Kidney epithelial cell (primary cell): ENCODE measurements around the gene VMA21. TPM values are rescaled to one million over a fixed set of nuclear protein-coding genes. Genes with fewer than 3 reads are reported as not detected.

Source experiments
- DNase-seq: peaks from one replicate; pipeline ENCODE4 v3.0.0-alpha.2; 2010; ENCODE audit warnings: low read depth
- H3K27me3 ChIP-seq: 2 replicates; pipeline ENCODE4 v1.6.0; 2011; ENCODE audit warnings: low read length; ENCODE audit not compliant: control insufficient read depth, insufficient read depth
- H3K36me3 ChIP-seq: 2 replicates; pipeline ENCODE4 v1.5.1; 2011; ENCODE audit warnings: low read length; ENCODE audit not compliant: control insufficient read depth, insufficient read depth
- H3K4me3 ChIP-seq: 2 replicates; pipeline ENCODE4 v1.5.1; 2011; ENCODE audit warnings: low read depth, mild to moderate bottlenecking, control low read depth, low read length
- CTCF ChIP-seq: IDR thresholded peaks from 2 replicates; pipeline ENCODE4 v1.5.1; 2011; ENCODE audit warnings: mild to moderate bottlenecking, moderate library complexity, low read length, control low read depth, inconsistent platforms; ENCODE audit not compliant: insufficient read depth, poor library complexity, severe bottlenecking
- total RNA-seq: library from RNA; depleted of rRNA; stranded (reverse); fragments of >200 nt; gene quantifications from 2 replicates; pipeline ENCODE4 v1.2.3, GENCODE V29; 2015

The VMA21 gene
- total RNA-seq, 1 donor from 2014 or later = 62.7 TPM

- no peak for DNase-seq
- Histone ChIP-seq H3K36me3 (no peaks in the 10 kb centered on the region), H3K27me3 (no peaks in the 10 kb centered on the region), H3K4me3 (no peak overlapping the region)
- TF ChIP-seq CTCF = no peak
Measured at GRCh38 chrX:151370906-151371305, 26.1 kb upstream of the VMA21 start.

GRCh38 chrX:151384807-151385206 is 12.2 kb upstream of the VMA21 start:
- no peak for TF ChIP-seq CTCF
- Histone ChIP-seq H3K4me3 (no peak overlapping the region), H3K27me3 (no peaks in the 10 kb centered on the region), H3K36me3 (no peaks in the 10 kb centered on the region)
- DNase-seq = no peak

- no peaks in the 10 kb centered on the region for H3K36me3 ChIP-seq
- H3K4me3 ChIP-seq = no peak overlapping the region
- H3K27me3 ChIP-seq = no peaks in the 10 kb centered on the region
- no peak for TF ChIP-seq CTCF
- DNase-seq = no peak
Measured at GRCh38 chrX:151386838-151387459, 10.1 kb upstream of the VMA21 start.

GRCh38 chrX:151391722-151392121 is 5.3 kb upstream of the VMA21 start:
- H3K4me3 ChIP-seq = no peak overlapping the region
- TF ChIP-seq CTCF = no peak
- no peaks in the 10 kb centered on the region for H3K36me3 ChIP-seq
- no peaks in the 10 kb centered on the region for H3K27me3 ChIP-seq
- DNase-seq = no peak

- TF ChIP-seq CTCF = no peak
- H3K36me3 ChIP-seq = no peaks in the 10 kb centered on the region
- no peaks in the 10 kb centered on the region for H3K27me3 ChIP-seq
- no peak overlapping the region for H3K4me3 ChIP-seq
- no peak for DNase-seq
Measured at GRCh38 chrX:151393514-151393913, 3.5 kb upstream of the VMA21 start.
